Neural progenitor cell (in vitro differentiated cells): Measurements from ENCODE around the gene TTC21B. TPM values are rescaled to one million over a fixed set of nuclear protein-coding genes. Genes with fewer than 3 reads are reported as not detected.

ENCODE experiments used
- DNase-seq: peaks from one replicate; pipeline ENCODE4 v3.0.0-alpha.2; 2016; ENCODE audit warnings: low spot score
- H2AFZ ChIP-seq: fragments of 200-600 bp; sonication (generic); replicated peaks from 2 replicates; pipeline ENCODE4 v1.6.1; 2016; ENCODE audit warnings: antibody characterized with exemption
- H3F3A ChIP-seq: fragments of 200-600 bp; sonication (generic); 2 replicates; pipeline ENCODE4 v1.6.1; 2016; ENCODE audit warnings: antibody characterized with exemption, low read depth
- H3K27ac ChIP-seq: fragments of 200-600 bp; sonication (generic); 2 replicates; pipeline ENCODE4 v1.5.1; 2016; ENCODE audit warnings: mild to moderate bottlenecking
- H3K27me3 ChIP-seq: fragments of 200-600 bp; sonication (generic); 2 replicates; pipeline ENCODE4 v1.6.1; 2016; ENCODE audit warnings: mild to moderate bottlenecking, moderate library complexity
- H3K36me3 ChIP-seq: fragments of 200-600 bp; sonication (generic); 2 replicates; pipeline ENCODE4 v1.5.1; 2016
- H3K4me1 ChIP-seq: fragments of 200-600 bp; sonication (generic); 2 replicates; pipeline ENCODE4 v1.6.1; 2016; ENCODE audit warnings: mixed run types
- H3K4me2 ChIP-seq: fragments of 200-600 bp; sonication (generic); 2 replicates; pipeline ENCODE4 v1.6.1; 2016
- H3K4me3 ChIP-seq: fragments of 200-600 bp; sonication (generic); 2 replicates; pipeline ENCODE4 v1.5.1; 2016
- H3K79me2 ChIP-seq: fragments of 200-600 bp; sonication (generic); 2 replicates; pipeline ENCODE4 v1.6.1; 2016; ENCODE audit warnings: low read depth
- H3K9ac ChIP-seq: fragments of 200-600 bp; sonication (generic); 2 replicates; pipeline ENCODE4 v1.6.1; 2016
- H3K9me3 ChIP-seq: fragments of 200-600 bp; sonication (generic); 2 replicates; pipeline ENCODE4 v1.5.1; 2016; ENCODE audit warnings: low read depth
- H4K20me1 ChIP-seq: fragments of 200-600 bp; sonication (generic); 2 replicates; pipeline ENCODE4 v1.6.1; 2016; ENCODE audit warnings: low read depth
- H3K27ac Mint-ChIP-seq: 3 replicates; pipeline ENCODE4 v1.8.0; 2021; ENCODE audit warnings: mixed read lengths
- H3K27me3 Mint-ChIP-seq: 2 replicates; pipeline ENCODE4 v1.8.0; 2022; ENCODE audit warnings: low read depth, mild to moderate bottlenecking, inconsistent platforms, moderate library complexity, mixed read lengths; ENCODE audit not compliant: insufficient read depth
- H3K36me3 Mint-ChIP-seq: 3 replicates; pipeline ENCODE4 v1.8.0; 2021; ENCODE audit warnings: mixed read lengths
- H3K4me1 Mint-ChIP-seq: 3 replicates; pipeline ENCODE4 v1.8.0; 2021; ENCODE audit warnings: mixed read lengths
- H3K4me3 Mint-ChIP-seq: 3 replicates; pipeline ENCODE4 v1.8.0; 2021; ENCODE audit warnings: mild to moderate bottlenecking, moderate library complexity, mixed read lengths
- H3K9me3 Mint-ChIP-seq: 3 replicates; pipeline ENCODE4 v1.8.0; 2020; ENCODE audit warnings: mixed read lengths
- CTCF ChIP-seq: fragments of 200-600 bp; sonication (generic); IDR thresholded peaks from 2 replicates; pipeline ENCODE4 v1.5.1; 2017; ENCODE audit warnings: antibody characterized with exemption, mild to moderate bottlenecking
- EZH2 ChIP-seq: fragments of 200-600 bp; sonication (generic); IDR thresholded peaks from 2 replicates; pipeline ENCODE4 v1.6.1; 2017; ENCODE audit warnings: antibody characterized with exemption, mild to moderate bottlenecking, moderate library complexity
- EZH2phosphoT487 ChIP-seq: fragments of 200-600 bp; sonication (generic); IDR thresholded peaks from 2 replicates; pipeline ENCODE4 v1.6.1; 2017; ENCODE audit warnings: antibody characterized with exemption
- total RNA-seq: library from RNA; depleted of rRNA; stranded (reverse); fragments of >200 nt; gene quantifications from 2 replicates; pipeline ENCODE4 v1.2.3, GENCODE V29; 2015; ENCODE audit warnings: low replicate concordance

Gene TTC21B
- total RNA-seq, 1 donor from 2014 or later: 46.9 TPM

- no peak overlapping the region for H3K4me2 ChIP-seq
- H3K4me3 ChIP-seq: no peak overlapping the region
- no peak for DNase-seq
- H3K27me3 Mint-ChIP-seq: no peaks in the 10 kb centered on the region
- H3K4me3 Mint-ChIP-seq: no peak overlapping the region
- TF ChIP-seq EZH2phosphoT487: no peak
- no peak for TF ChIP-seq EZH2
- no peak for TF ChIP-seq CTCF
- H3K27me3 ChIP-seq: no peaks in the 10 kb centered on the region
- no peaks in the 10 kb centered on the region for H3K9me3 ChIP-seq
- no peak overlapping the region for H2AFZ ChIP-seq
- H3K36me3 ChIP-seq: no peaks in the 10 kb centered on the region
- H3K79me2 ChIP-seq: no peaks in the 10 kb centered on the region
- no peaks in the 10 kb centered on the region for H3K9me3 Mint-ChIP-seq
- H3K27ac ChIP-seq: no peak overlapping the region
- no peak overlapping the region for H3K9ac ChIP-seq
- peaks cover 12% of the 10 kb centered on the region for H3K4me1 ChIP-seq
- no peaks in the 10 kb centered on the region for H3K36me3 Mint-ChIP-seq
- H3F3A ChIP-seq: no peaks in the 10 kb centered on the region
- peaks cover 8% of the 10 kb centered on the region for H3K4me1 Mint-ChIP-seq
- H4K20me1 ChIP-seq: no peaks in the 10 kb centered on the region
- H3K27ac Mint-ChIP-seq: no peak overlapping the region
Observed at GRCh38 chr2:165839610-165840009, 114.0 kb downstream of the TTC21B start.

- no peak overlapping the region for H2AFZ ChIP-seq
- no peak overlapping the region for H3K27ac ChIP-seq
- H3K36me3 Mint-ChIP-seq: no peaks in the 10 kb centered on the region
- H3K4me2 ChIP-seq: no peak overlapping the region
- H3K4me1 ChIP-seq: no peaks in the 10 kb centered on the region
- H3K9ac ChIP-seq: no peak overlapping the region
- peaks cover 8% of the 10 kb centered on the region for H3K4me1 Mint-ChIP-seq
- no peaks in the 10 kb centered on the region for H3K36me3 ChIP-seq
- H3K27me3 Mint-ChIP-seq: no peaks in the 10 kb centered on the region
- no peaks in the 10 kb centered on the region for H3K9me3 Mint-ChIP-seq
- peak; percentile 18 for DNase-seq
- H3K4me3 Mint-ChIP-seq: no peak overlapping the region
- TF ChIP-seq CTCF: no peak
- TF ChIP-seq EZH2phosphoT487: no peak
- no peak for TF ChIP-seq EZH2
- no peaks in the 10 kb centered on the region for H4K20me1 ChIP-seq
- no peaks in the 10 kb centered on the region for H3K9me3 ChIP-seq
- no peaks in the 10 kb centered on the region for H3F3A ChIP-seq
- no peak overlapping the region for H3K4me3 ChIP-seq
- no peaks in the 10 kb centered on the region for H3K27me3 ChIP-seq
- no peaks in the 10 kb centered on the region for H3K79me2 ChIP-seq
- H3K27ac Mint-ChIP-seq: peak overlapping the region; percentile 14
Observed at GRCh38 chr2:165837122-165837521, 116.5 kb downstream of the TTC21B start.

- Histone ChIP-seq H2AFZ (no peak overlapping the region), H3F3A (no peaks in the 10 kb centered on the region), H3K27me3 (no peaks in the 10 kb centered on the region), H3K27ac (no peak overlapping the region), H3K4me2 (no peak overlapping the region), H3K9ac (no peak overlapping the region), H3K9me3 (no peaks in the 10 kb centered on the region), H4K20me1 (no peaks in the 10 kb centered on the region), H3K36me3 (no peaks in the 10 kb centered on the region), H3K4me3 (no peak overlapping the region), H3K79me2 (no peaks in the 10 kb centered on the region), H3K4me1 (no peaks in the 10 kb centered on the region)
- Mint-ChIP-seq H3K4me1 (peaks cover 8% of the 10 kb centered on the region), H3K9me3 (no peaks in the 10 kb centered on the region), H3K36me3 (no peaks in the 10 kb centered on the region), H3K27ac (no peak overlapping the region), H3K4me3 (no peak overlapping the region), H3K27me3 (no peaks in the 10 kb centered on the region)
- no peak for DNase-seq
- TF ChIP-seq CTCF (no peak), EZH2phosphoT487 (no peak), EZH2 (no peak)
Observed at GRCh38 chr2:165835363-165835762, 118.2 kb downstream of the TTC21B start.

- no peak overlapping the region for H3K27ac ChIP-seq
Observed at GRCh38 chr2:165833156-165833555, 120.4 kb downstream of the TTC21B start.

More at GRCh38 chr2:165833156-165833555, 120.4 kb downstream of the TTC21B start:
- Histone ChIP-seq H3K79me2 (no peaks in the 10 kb centered on the region), H2AFZ (no peak overlapping the region), H3K4me2 (no peak overlapping the region), H4K20me1 (no peaks in the 10 kb centered on the region), H3K9me3 (no peaks in the 10 kb centered on the region), H3K9ac (no peak overlapping the region), H3K27me3 (no peaks in the 10 kb centered on the region), H3K4me1 (no peaks in the 10 kb centered on the region), H3K36me3 (no peaks in the 10 kb centered on the region), H3F3A (no peaks in the 10 kb centered on the region), H3K4me3 (no peak overlapping the region)
- Mint-ChIP-seq H3K9me3 (no peaks in the 10 kb centered on the region), H3K36me3 (no peaks in the 10 kb centered on the region), H3K4me1 (peaks cover 8% of the 10 kb centered on the region), H3K27ac (no peak overlapping the region), H3K27me3 (no peaks in the 10 kb centered on the region), H3K4me3 (no peak overlapping the region)
- no peak for DNase-seq
- TF ChIP-seq CTCF: no peak
- no peak for TF ChIP-seq EZH2
- no peak for TF ChIP-seq EZH2phosphoT487
